Measurements from ENCODE around the gene FYCO1. TPM values are rescaled to one million over a fixed set of nuclear protein-coding genes. Genes with fewer than 3 reads are reported as not detected.
A peak's percentile ranks its signal among the peaks of the same experiment; 100 is the strongest.

Gene FYCO1
- total RNA-seq, 1 donor from 2014 or later = 21.2 TPM

- no peak for DNase-seq (ENCODE audit: low read depth, low spot score)
These were observed 52.3 kb downstream of the FYCO1 start, which contains the start of gene CXCR6 for GRCh38 chr3:45943207-45943846. CXCR6 (plus strand) TSS chr3:45943464; CDS start chr3:45946482, 3,018 bp downstream.

GRCh38 chr3:45942051-45942825, 53.4 kb downstream of the FYCO1 start:
- no peak for DNase-seq (ENCODE audit: low read depth, low spot score)

- no peak for DNase-seq (ENCODE audit: low read depth, low spot score)
These were observed 54.8 kb downstream of the FYCO1 start for GRCh38 chr3:45940781-45941365.

GRCh38 chr3:45940004-45940780, 55.4 kb downstream of the FYCO1 start:
- no peak for DNase-seq (ENCODE audit: low read depth, low spot score)

- DNase-seq (ENCODE audit: low read depth, low spot score) = no peak
These were observed 56.3 kb downstream of the FYCO1 start for GRCh38 chr3:45939341-45939771.

- DNase-seq (ENCODE audit: low read depth, low spot score) = peak; percentile 71
These were observed 56.8 kb downstream of the FYCO1 start for GRCh38 chr3:45938864-45939263.

- DNase-seq (ENCODE audit: low read depth, low spot score) = no peak
These were observed 57.6 kb downstream of the FYCO1 start for GRCh38 chr3:45938043-45938435.

GRCh38 chr3:45937206-45938042, 58.2 kb downstream of the FYCO1 start:
- DNase-seq (ENCODE audit: low read depth, low spot score) = no peak

- DNase-seq (ENCODE audit: low read depth, low spot score) = no peak
These were observed 59.4 kb downstream of the FYCO1 start for GRCh38 chr3:45936261-45936660.

GRCh38 chr3:45933591-45933990, 62.0 kb downstream of the FYCO1 start:
- DNase-seq (ENCODE audit: low read depth, low spot score) = no peak

- DNase-seq (ENCODE audit: low read depth, low spot score) = no peak
These were observed 63.5 kb downstream of the FYCO1 start for GRCh38 chr3:45932112-45932511.

GRCh38 chr3:45931496-45931895, 64.1 kb downstream of the FYCO1 start:
- no peak for DNase-seq (ENCODE audit: low read depth, low spot score)

GRCh38 chr3:45929042-45929679, 66.5 kb downstream of the FYCO1 start:
- no peak for DNase-seq (ENCODE audit: low read depth, low spot score)

GRCh38 chr3:45927881-45928280, 67.7 kb downstream of the FYCO1 start:
- DNase-seq (ENCODE audit: low read depth, low spot score) = no peak

GRCh38 chr3:45923755-45924154, 71.9 kb downstream of the FYCO1 start:
- no peak for DNase-seq (ENCODE audit: low read depth, low spot score)

- DNase-seq (ENCODE audit: low read depth, low spot score) = no peak
These were observed 72.6 kb downstream of the FYCO1 start for GRCh38 chr3:45922950-45923590.

GRCh38 chr3:45922039-45922326, 73.6 kb downstream of the FYCO1 start:
- no peak for DNase-seq (ENCODE audit: low read depth, low spot score)

GRCh38 chr3:45921158-45922038, 74.2 kb downstream of the FYCO1 start:
- DNase-seq (ENCODE audit: low read depth, low spot score) = no peak
